NT2/D1 (cell line): ENCODE results near the gene CYSRT1.
"Not testable (repeated sequence)": the region's sequence is repeated elsewhere in the genome, so short reads cannot be mapped to it uniquely, and the experiment has no call there.

Source experiments
- DNase-seq: peaks from one replicate; pipeline ENCODE4 v3.0.0-alpha.2; 2011; ENCODE audit warnings: low read depth, low spot score
- H3K27me3 ChIP-seq: 2 replicates; pipeline ENCODE4 v1.6.0; 2011; ENCODE audit warnings: mild to moderate bottlenecking; ENCODE audit not compliant: insufficient read length, insufficient read depth
- H3K36me3 ChIP-seq: 2 replicates; pipeline ENCODE4 v1.6.1; 2011; ENCODE audit warnings: mild to moderate bottlenecking, low read length, mixed read lengths; ENCODE audit not compliant: insufficient read depth, insufficient read length
- H3K4me1 ChIP-seq: 2 replicates; pipeline ENCODE4 v1.5.1; 2011; ENCODE audit not compliant: insufficient read depth, insufficient read length
- H3K4me3 ChIP-seq: 2 replicates; pipeline ENCODE4 v1.5.1; 2011; ENCODE audit warnings: low read depth; ENCODE audit not compliant: insufficient read length
- H3K9ac ChIP-seq: 2 replicates; pipeline ENCODE4 v1.6.0; 2011; ENCODE audit warnings: low read depth; ENCODE audit not compliant: insufficient read length
- H3K9me3 ChIP-seq: 2 replicates; pipeline ENCODE4 v1.5.1; 2011; ENCODE audit warnings: mild to moderate bottlenecking, low read length; ENCODE audit not compliant: insufficient read depth
- SUZ12 ChIP-seq: IDR thresholded peaks from 2 replicates; pipeline ENCODE4 v1.6.1; 2011; ENCODE audit not compliant: insufficient read length, insufficient read depth; ENCODE audit errors: extremely low read depth
- YY1 ChIP-seq: IDR thresholded peaks from 2 replicates; pipeline ENCODE4 v1.6.1; 2011; ENCODE audit not compliant: insufficient read length, insufficient read depth
- ZNF274 ChIP-seq: IDR thresholded peaks from 2 replicates; pipeline ENCODE4 v1.6.1; 2011; ENCODE audit warnings: mild to moderate bottlenecking, low read depth, low read length

The CYSRT1 gene

GRCh38 chr9:137234055-137234697, 9.2 kb downstream of the CYSRT1 start:
- H3K4me1 ChIP-seq: peaks cover 54% of the 10 kb centered on the region
- H3K4me3 ChIP-seq: no peak overlapping the region
- TF ChIP-seq SUZ12 (no peak), ZNF274 (no peak), YY1 (no peak)
- H3K36me3 ChIP-seq: peaks cover 12% of the 10 kb centered on the region
- H3K27me3 ChIP-seq: no peaks in the 10 kb centered on the region
- no peak for DNase-seq
- peak overlapping the region; percentile 26 for H3K9ac ChIP-seq
- no peaks in the 10 kb centered on the region for H3K9me3 ChIP-seq

- H3K36me3 ChIP-seq: peaks cover 12% of the 10 kb centered on the region
- peak overlapping the region; percentile 26 for H3K9ac ChIP-seq
- DNase-seq: no peak
- H3K9me3 ChIP-seq: no peaks in the 10 kb centered on the region
- TF ChIP-seq SUZ12 (no peak), YY1 (no peak), ZNF274 (no peak)
- H3K4me3 ChIP-seq: no peak overlapping the region
- no peaks in the 10 kb centered on the region for H3K27me3 ChIP-seq
- H3K4me1 ChIP-seq: peaks cover 50% of the 10 kb centered on the region
These were observed 9.9 kb downstream of the CYSRT1 start for GRCh38 chr9:137234758-137235423.

DNA sequence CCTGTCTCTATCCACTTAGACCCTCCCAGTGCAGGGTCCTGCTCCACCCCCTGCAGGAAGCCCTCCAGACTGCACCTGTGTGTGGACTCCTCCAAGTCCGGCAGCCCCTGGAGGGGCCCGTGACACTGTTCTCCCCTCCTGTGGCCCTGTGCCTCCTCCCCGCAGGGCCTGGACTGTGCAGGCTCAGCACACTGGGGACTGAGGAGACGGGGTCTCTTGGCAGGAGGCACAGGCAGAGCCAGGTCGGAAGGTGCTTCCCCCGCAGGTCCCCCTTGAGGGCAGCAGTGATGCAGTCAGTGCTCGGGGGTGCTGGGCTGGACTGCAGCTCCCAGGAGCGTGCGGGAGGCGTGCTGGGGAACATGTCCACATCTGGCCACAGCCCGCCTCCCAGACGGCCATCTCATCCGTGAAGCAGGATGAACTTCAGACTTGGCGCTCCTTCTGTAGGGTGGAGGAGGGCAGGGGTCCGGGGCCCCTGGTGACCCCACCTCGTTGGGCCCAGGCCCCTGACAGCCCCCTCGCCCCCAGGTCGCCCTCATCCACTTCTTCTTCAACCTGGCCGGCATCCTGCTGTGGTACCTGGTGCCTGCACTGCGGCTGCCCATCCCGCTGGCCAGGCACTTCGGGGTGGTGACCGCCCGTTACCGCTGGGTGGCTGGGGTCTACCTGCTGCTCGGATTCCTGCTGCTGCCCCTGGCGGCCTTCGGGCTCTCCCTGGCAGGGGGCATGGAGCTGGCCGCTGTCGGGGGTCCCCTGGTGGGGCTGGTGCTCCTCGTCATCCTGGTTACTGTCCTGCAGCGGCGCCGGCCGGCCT, 10.7 kb downstream of the CYSRT1 start:
- Histone ChIP-seq H3K36me3 (peaks cover 12% of the 10 kb centered on the region), H3K27me3 (no peaks in the 10 kb centered on the region), H3K4me3 (no peak overlapping the region), H3K9me3 (no peaks in the 10 kb centered on the region), H3K9ac (peak overlapping the region; percentile 57), H3K4me1 (peaks cover 44% of the 10 kb centered on the region)
- TF ChIP-seq YY1 (no peak), ZNF274 (no peak), SUZ12 (no peak)
- no peak for DNase-seq

- H3K27me3 ChIP-seq: no peaks in the 10 kb centered on the region
- H3K36me3 ChIP-seq: peaks cover 12% of the 10 kb centered on the region
- no peak for TF ChIP-seq YY1
- no peak for TF ChIP-seq ZNF274
- no peak for TF ChIP-seq SUZ12
- DNase-seq: peak; percentile 78
- no peak overlapping the region for H3K4me3 ChIP-seq
- peak overlapping the region; percentile 62 for H3K9ac ChIP-seq
- peaks cover 44% of the 10 kb centered on the region for H3K4me1 ChIP-seq
- H3K9me3 ChIP-seq: no peaks in the 10 kb centered on the region
These were observed 11.4 kb downstream of the CYSRT1 start for GRCh38 chr9:137236238-137236935.

DNA sequence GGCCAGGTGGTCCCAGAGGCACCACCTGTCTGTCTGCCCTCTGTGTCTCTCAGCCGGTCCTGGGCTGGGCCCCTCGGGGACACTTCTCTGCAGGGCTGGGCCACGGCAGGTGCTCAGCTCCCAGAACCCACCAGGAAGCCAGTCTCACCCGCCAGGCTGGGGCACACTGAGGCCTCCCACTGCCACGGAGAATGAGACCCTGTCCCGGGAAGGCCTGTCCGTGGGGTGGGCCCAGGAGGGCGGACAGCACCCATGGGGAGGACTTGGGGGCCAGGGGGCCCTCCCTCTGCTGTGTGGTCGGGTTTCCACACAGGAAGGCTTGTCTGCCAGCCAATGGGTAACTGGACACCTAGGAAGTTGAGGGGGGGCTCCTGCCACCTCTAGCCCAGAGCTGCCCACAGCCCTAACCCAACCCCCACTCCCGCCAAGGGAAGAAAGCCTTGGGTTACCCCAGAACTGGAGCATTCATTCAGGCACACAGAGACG, 12.0 kb downstream of the CYSRT1 start:
- Histone ChIP-seq H3K4me1 (peaks cover 45% of the 10 kb centered on the region), H3K9me3 (no peaks in the 10 kb centered on the region), H3K9ac (peak overlapping the region; percentile 62), H3K27me3 (no peaks in the 10 kb centered on the region), H3K36me3 (peaks cover 17% of the 10 kb centered on the region), H3K4me3 (no peak overlapping the region)
- no peak for DNase-seq
- no peak for TF ChIP-seq SUZ12
- TF ChIP-seq ZNF274: no peak
- TF ChIP-seq YY1: no peak

DNA sequence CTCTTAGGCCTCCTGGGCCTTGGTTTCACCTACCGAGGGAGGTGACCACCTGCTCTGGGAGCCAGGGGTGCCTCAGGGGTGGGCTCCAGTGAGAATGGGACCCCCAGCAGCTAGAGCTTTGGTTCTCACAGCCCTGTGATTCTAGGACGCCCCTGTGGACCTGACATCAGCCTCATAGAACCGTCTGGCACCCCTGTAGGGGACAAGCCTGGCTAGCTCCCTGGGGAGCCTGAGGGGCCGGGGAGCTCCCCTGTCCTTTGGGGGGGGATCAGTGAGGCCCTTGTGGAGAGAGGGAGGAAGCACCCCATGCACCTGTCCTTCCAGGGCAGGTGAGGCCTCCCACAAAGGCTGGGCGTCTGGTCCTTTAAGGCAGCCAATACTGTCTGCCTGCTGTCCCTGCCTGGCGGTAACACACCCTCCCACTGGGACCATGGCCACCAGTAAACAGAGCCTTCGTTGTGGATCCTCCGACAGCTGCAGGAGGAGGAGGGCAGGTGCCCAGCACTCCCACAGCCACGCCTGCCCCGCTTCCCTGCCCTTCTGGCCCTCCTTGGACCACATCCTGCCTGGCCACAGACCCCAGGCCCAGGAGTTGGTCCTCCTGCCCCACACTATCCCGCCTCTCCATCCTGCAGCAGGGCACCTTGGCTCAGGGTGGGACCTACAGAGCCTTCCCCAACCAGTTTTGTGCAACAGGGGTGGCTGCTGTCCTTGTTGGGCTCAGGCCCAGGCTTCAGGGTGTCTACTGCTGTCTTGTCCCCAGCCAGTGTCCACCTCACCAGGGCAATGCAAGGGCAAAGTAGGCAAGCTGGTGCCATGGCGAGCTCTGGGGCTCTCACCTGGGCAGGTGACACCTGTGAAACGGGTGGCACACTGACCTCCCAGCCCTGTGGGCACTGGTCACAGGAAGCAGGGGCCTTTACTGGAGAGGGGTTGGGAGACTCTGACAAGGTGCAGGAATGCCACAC, 13.1 kb downstream of the CYSRT1 start:
- Histone ChIP-seq H3K36me3 (peaks cover 28% of the 10 kb centered on the region), H3K9ac (peak overlapping the region; percentile 65), H3K4me1 (peaks cover 54% of the 10 kb centered on the region), H3K9me3 (no peaks in the 10 kb centered on the region), H3K27me3 (no peaks in the 10 kb centered on the region), H3K4me3 (no peak overlapping the region)
- no peak for DNase-seq
- no peak for TF ChIP-seq SUZ12
- TF ChIP-seq YY1: no peak
- TF ChIP-seq ZNF274: no peak

GRCh38 chr9:137239541-137240200, 14.7 kb downstream of the CYSRT1 start:
- peaks cover 39% of the 10 kb centered on the region for H3K36me3 ChIP-seq
- H3K9me3 ChIP-seq, DNase-seq, H3K27me3 ChIP-seq: not testable (repeated sequence)
- peak overlapping the region; percentile 97 for H3K9ac ChIP-seq
- H3K4me1 ChIP-seq: peaks cover 56% of the 10 kb centered on the region
- H3K4me3 ChIP-seq: peak overlapping the region; percentile 91
